ENCODE results near the gene HHAT.

The HHAT gene

GRCh38 chr1:210328746-210329503 is at the start of gene HHAT:
Gene HHAT (plus strand): TSS chr1:210328902. CDS start chr1:210348976, 20,074 bp downstream.
- TF ChIP-seq ZNF274 (IDR thresholded peaks at IDR 0.05; ENCODE audit: low read depth, low read length) = no peak
- peak within 1 kb of the TSS; percentile 69 for H3K4me3 ChIP-seq (ENCODE audit: low read length)

- TF ChIP-seq ZNF274 (IDR thresholded peaks at IDR 0.05; ENCODE audit: low read depth, low read length) = no peak
- H3K4me3 ChIP-seq (ENCODE audit: low read length) = no peak overlapping the region
These were observed 48.5 kb upstream of the HHAT start for GRCh38 chr1:210280221-210280620.

GRCh38 chr1:210288116-210288515 is 40.6 kb upstream of the HHAT start:
- TF ChIP-seq ZNF274 (IDR thresholded peaks at IDR 0.05; ENCODE audit: low read depth, low read length) = no peak
- H3K4me3 ChIP-seq (ENCODE audit: low read length) = no peak overlapping the region

GRCh38 chr1:210289248-210289647 is 39.5 kb upstream of the HHAT start:
- H3K4me3 ChIP-seq (ENCODE audit: low read length) = no peak overlapping the region
- no peak for TF ChIP-seq ZNF274 (IDR thresholded peaks at IDR 0.05; ENCODE audit: low read depth, low read length)

GRCh38 chr1:210291081-210291764 is 37.5 kb upstream of the HHAT start:
- no peak for TF ChIP-seq ZNF274 (IDR thresholded peaks at IDR 0.05; ENCODE audit: low read depth, low read length)
- no peak overlapping the region for H3K4me3 ChIP-seq (ENCODE audit: low read length)

- TF ChIP-seq ZNF274 (IDR thresholded peaks at IDR 0.05; ENCODE audit: low read depth, low read length) = no peak
- no peak overlapping the region for H3K4me3 ChIP-seq (ENCODE audit: low read length)
These were observed 36.9 kb upstream of the HHAT start for GRCh38 chr1:210291786-210292230.

GRCh38 chr1:210292231-210292871 is 36.4 kb upstream of the HHAT start:
- no peak for TF ChIP-seq ZNF274 (IDR thresholded peaks at IDR 0.05; ENCODE audit: low read depth, low read length)

GRCh38 chr1:210293171-210293607 is 35.5 kb upstream of the HHAT start:
- no peak overlapping the region for H3K4me3 ChIP-seq (ENCODE audit: low read length)
- no peak for TF ChIP-seq ZNF274 (IDR thresholded peaks at IDR 0.05; ENCODE audit: low read depth, low read length)

More at GRCh38 chr1:210292231-210292871, 36.4 kb upstream of the HHAT start:
- no peak overlapping the region for H3K4me3 ChIP-seq (ENCODE audit: low read length)

- TF ChIP-seq ZNF274 (IDR thresholded peaks at IDR 0.05; ENCODE audit: low read depth, low read length) = no peak
- H3K4me3 ChIP-seq (ENCODE audit: low read length) = no peak overlapping the region
These were observed 33.5 kb upstream of the HHAT start for GRCh38 chr1:210294999-210295745.

GRCh38 chr1:210296682-210297081 is 32.0 kb upstream of the HHAT start:
- no peak for TF ChIP-seq ZNF274 (IDR thresholded peaks at IDR 0.05; ENCODE audit: low read depth, low read length)
- H3K4me3 ChIP-seq (ENCODE audit: low read length) = no peak overlapping the region

GRCh38 chr1:210298296-210298695 is 30.4 kb upstream of the HHAT start:
- no peak for TF ChIP-seq ZNF274 (IDR thresholded peaks at IDR 0.05; ENCODE audit: low read depth, low read length)

GRCh38 chr1:210298936-210299335 is 29.8 kb upstream of the HHAT start:
- H3K4me3 ChIP-seq (ENCODE audit: low read length) = no peak overlapping the region
- no peak for TF ChIP-seq ZNF274 (IDR thresholded peaks at IDR 0.05; ENCODE audit: low read depth, low read length)

More at GRCh38 chr1:210298296-210298695, 30.4 kb upstream of the HHAT start:
- no peak overlapping the region for H3K4me3 ChIP-seq (ENCODE audit: low read length)

GRCh38 chr1:210299501-210299900 is 29.2 kb upstream of the HHAT start:
- TF ChIP-seq ZNF274 (IDR thresholded peaks at IDR 0.05; ENCODE audit: low read depth, low read length) = no peak
- H3K4me3 ChIP-seq (ENCODE audit: low read length) = no peak overlapping the region

All from GM08714 (cell line).